ENCODE results near the gene CIZ1.
"Not testable (repeated sequence)": the region's sequence is repeated elsewhere in the genome, so short reads cannot be mapped to it uniquely, and the experiment has no call there.

The CIZ1 gene

GRCh38 chr9:128190013-128190412 is 1.4 kb downstream of the CIZ1 start:
- DNase-seq (ENCODE audit: low read depth), result no peak

- DNase-seq (ENCODE audit: low read depth), result no peak
Observed at GRCh38 chr9:128188209-128188608, 3.2 kb downstream of the CIZ1 start.

GRCh38 chr9:128187361-128187760 is 4.0 kb downstream of the CIZ1 start:
- DNase-seq (ENCODE audit: low read depth), result no peak

DNA sequence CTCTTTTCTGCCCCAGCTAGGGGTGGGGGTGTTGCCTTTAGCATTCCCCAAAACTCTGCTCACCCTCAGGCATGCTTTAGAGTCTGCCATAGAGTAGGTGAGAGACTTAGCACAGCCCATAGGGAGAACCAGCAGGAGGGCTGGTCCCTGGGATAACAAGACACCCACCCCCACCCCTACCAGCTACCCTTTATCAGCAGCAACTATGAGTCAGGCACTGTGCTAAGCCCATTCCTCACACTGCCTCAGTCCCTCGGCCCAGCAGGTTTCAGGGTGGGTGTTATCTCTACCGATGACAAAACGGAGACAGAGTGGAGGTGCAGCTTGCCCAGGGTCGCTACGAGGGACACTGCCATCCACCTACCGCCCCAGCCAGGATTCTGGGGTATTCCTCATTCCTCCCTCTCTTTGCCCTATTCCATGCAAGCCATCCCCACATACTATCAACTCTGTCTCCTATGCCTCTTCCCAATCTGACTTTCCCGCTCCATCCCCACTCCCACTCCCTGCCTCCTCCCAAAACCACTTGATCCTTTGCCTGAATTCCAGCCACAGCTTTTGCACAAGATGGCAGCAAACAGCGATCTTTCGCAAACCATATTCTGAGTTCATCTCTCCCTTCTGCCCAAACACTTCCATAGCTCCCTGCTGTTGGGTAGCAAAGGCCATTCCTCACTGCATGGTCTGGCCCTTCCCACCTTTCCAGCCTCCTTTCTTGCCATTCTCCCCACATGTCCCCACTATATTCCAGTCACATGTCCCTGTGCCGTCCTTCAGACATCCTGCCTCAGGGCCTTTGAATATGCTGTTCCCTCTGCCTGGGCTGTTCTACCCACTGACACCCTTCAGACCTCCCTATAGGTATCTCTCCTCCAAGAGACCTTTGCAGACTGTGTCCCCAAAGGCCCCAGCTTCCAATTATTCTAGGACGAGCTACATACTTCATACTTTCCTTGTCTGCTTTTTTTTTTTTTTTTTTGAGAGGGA is 5.1 kb downstream of the CIZ1 start:
- DNase-seq (ENCODE audit: low read depth), result no peak

DNA sequence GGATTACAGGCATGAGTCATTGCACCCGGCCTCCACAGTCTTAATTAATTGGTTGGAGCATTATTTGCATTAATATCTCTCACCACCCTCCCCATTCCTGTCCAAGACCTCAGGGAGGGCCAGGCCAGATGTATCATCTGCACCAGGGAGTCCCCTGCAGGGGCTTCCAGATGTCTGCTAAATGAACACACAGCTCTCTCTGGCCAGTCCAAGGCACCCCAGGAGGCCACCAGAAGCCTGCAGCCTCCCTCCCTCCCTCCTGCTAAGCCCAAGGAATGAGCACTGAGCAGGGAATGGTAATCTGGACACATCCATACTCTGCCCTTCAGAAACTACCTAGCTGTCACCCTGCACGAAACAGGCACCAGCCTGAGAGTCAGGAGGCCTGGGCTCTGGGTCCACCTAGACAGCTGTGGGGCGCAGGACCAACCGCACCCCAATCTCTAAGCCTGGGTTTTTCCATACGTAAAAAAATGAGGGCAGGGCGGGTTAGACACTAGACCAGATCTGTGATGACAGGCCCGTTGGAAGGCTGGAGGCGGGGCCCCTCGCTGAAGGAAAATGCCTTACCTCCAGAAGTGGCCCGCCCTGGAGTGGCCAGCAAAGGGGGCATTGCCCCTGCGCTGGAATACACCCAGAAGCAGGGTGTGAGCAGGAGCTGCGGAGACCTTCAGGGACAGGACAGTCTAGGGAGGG is 8.3 kb downstream of the CIZ1 start:
- no peak for DNase-seq (ENCODE audit: low read depth)

- DNase-seq (ENCODE audit: low read depth), result not testable (repeated sequence)
Observed at GRCh38 chr9:128181480-128181879, 9.9 kb downstream of the CIZ1 start.

GRCh38 chr9:128180447-128180846 is 10.9 kb downstream of the CIZ1 start:
- no peak for DNase-seq (ENCODE audit: low read depth)

- no peak for DNase-seq (ENCODE audit: low read depth)
Observed at GRCh38 chr9:128180001-128180400, 11.4 kb downstream of the CIZ1 start.

- DNase-seq (ENCODE audit: low read depth), result no peak
Observed at GRCh38 chr9:128178806-128179431, 12.5 kb downstream of the CIZ1 start.

- DNase-seq (ENCODE audit: low read depth), result no peak
Observed at GRCh38 chr9:128175726-128176125, 15.6 kb downstream of the CIZ1 start.

- DNase-seq (ENCODE audit: low read depth), result no peak
Observed at GRCh38 chr9:128175102-128175563, 16.2 kb downstream of the CIZ1 start.

GRCh38 chr9:128174062-128174461 is 17.3 kb downstream of the CIZ1 start:
- no peak for DNase-seq (ENCODE audit: low read depth)

DNA sequence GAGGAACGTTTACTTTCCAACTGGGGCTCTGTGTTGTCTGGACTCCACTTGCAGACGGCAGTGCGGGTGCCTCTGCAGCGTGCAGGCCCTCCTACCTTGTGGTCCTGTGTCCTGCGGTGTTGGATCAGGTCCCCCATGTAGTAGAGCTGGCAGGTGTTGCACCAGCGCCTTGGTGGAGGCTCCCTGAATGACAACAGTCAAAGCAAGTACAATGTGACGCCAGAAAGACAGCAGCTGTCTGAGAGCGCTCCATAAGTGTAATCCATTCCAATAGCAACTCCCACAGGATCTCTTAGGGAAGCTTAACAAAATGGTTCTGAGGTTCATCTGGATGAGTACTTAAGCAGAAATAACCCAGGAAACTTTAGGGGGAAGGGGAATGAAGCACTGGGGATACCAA is 21.4 kb downstream of the CIZ1 start:
- no peak for DNase-seq (ENCODE audit: low read depth)

DNA sequence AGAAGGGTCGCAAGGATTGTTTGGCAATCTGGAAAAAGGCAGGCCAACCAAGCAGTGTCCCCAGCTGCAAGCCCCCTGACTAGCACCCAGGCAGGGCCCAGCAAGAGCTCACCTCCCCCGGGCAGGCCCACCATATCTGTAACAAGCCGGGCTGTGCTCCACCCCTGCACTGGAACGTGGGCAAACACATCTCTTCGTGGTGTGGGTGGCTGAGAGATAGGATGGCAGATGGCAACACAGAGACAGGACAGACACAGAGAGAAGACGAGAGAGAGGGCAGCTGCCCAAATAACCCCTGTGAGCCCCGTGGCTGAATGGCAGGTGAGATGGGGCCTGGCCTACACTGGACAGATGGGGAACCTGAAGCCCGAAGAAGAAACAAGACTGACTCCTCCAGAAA is 21.9 kb downstream of the CIZ1 start:
- DNase-seq (ENCODE audit: low read depth), result no peak

DNA sequence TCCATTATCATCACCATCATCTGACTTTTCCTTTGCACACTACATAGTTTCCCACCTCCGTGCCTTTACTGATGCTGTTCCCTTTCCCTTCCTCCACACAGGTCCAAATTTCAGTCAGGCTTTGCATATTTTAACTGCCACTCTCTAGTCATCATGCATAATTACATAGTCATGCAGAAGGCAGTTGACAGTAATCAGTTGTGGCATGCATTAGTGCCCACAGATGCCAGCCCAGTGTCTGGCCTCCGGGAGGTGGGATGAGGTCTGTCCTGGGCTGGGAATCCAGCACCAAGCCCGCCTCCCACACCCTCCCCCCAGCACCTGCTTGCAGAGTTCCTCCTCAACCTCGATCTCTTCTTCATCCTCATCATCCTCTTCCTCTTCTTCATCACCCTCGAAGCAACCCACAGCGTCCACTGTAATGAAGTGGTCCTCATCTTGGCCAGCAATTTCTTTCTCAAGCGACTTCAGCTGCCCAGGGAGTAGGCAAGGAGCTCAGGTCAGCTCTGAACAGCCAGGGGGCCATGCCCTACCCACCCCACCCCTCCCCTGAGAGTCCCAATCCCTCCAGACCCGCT is 22.6 kb downstream of the CIZ1 start:
- DNase-seq (ENCODE audit: low read depth), result no peak

DNA sequence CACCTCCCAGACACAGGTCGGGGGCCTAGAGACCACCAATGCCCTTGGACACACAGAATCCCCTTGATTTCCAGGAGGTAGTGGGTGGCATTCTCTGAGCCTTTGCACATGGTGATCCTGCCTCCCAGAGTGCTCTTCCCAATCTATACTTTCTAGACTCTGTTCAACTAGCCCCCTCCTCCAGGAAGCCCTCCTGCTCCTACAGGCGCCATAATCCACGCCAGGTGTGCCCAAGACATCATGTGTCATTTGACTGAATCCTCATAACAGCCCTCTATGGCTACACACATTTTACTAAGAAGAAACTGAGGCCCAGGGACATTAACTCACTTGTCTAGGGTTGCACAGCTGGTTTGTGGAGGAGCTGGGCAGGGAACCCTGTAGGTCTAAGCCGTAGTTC is 24.2 kb downstream of the CIZ1 start:
- DNase-seq (ENCODE audit: low read depth), result no peak

DNA sequence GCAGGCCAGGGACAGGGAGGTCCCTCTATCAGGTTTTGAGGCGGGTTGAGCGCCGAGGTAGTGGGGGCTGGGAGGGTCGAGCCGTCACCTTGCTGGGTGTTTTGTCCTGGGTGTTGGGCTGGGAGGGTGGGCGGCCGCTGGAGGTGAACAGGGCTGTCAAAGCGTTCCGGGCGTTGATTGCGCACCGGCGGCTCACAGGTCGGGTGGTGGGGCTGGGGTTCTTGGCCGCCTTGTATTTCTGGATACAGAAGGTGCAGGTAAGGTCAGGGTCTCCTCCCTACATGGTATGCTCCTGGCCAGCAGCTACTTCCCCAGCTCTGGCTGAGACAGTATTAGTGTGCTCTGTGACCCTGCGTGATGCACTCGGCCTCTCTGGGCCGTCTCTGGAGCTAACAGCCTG is 25.2 kb downstream of the CIZ1 start:
- DNase-seq (ENCODE audit: low read depth), result no peak

DNA sequence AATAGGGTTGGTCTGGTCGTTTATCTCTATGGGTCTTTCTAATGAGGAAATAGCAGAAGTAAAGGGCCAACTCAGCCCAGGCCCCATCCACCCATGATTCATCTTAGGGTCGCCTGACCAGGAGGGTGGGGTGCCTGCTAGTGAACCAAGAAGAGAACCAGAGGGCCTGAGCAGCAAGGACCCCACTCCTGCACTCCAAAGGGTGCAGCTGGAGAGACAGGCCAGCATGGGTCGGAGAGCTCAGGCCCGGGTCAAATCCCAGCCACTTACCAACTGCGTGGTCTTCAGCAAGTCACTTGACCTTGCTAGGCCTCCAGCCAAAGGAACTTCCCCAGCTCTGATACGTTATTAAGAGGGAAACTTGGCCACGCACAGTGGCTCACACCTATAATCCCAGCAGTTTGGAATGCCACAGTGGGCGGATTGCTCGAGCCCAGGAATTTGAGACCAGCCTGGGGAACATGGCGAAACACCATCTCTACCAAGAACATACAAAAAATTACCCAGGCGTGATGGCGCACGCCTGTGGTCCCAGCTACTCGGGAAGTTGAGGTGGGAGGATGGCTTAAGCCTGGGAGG is 27.0 kb downstream of the CIZ1 start:
- DNase-seq (ENCODE audit: low read depth), result no peak

DNA sequence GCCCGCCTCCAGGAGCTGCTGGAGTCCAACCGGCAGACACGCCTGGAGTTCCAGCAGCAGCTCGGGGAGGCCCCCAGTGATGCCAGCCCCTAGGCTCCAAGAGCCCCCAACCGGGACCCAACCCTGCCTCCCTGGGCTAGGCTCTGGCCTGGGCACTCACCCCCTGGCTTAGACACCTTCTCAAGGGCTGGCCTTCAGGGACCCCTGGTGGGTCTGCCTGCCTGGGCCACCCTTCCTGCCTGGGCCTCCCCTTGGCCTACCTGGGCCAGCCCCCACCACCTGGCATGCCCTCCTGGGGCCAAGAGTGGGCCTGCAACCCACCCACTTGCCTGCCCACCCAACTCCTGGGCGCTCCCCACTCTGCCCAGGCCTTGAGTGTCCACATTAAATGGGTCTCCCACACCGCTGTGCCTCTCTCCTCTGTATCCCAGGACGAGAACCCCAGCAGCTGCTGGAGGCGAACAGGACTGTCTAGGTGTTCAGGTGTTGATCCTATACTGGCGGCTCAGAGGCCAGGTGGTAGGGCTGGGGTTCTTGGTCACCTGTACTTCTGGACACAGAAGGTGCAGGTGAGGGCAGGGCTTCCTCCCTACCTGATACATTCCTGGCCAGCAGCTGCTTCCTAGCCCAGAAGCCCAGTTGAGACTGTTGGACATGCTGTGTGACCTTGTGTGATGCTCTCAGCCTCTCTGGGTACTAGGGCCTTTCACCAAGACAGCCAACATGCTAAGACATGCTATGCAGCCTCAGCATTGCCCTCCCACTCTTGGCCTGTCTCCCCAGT is 27.7 kb downstream of the CIZ1 start:
- no peak for DNase-seq (ENCODE audit: low read depth)

GRCh38 chr9:128163027-128163515 is 28.3 kb downstream of the CIZ1 start:
- no peak for DNase-seq (ENCODE audit: low read depth)
